ENCODE measurements around the gene ZNF256. TPM values are rescaled to one million over a fixed set of nuclear protein-coding genes. Genes with fewer than 3 reads are reported as not detected.

ZNF256 gene
- total RNA-seq, 1 donor from 2014 or later = 6.3 TPM

DNA sequence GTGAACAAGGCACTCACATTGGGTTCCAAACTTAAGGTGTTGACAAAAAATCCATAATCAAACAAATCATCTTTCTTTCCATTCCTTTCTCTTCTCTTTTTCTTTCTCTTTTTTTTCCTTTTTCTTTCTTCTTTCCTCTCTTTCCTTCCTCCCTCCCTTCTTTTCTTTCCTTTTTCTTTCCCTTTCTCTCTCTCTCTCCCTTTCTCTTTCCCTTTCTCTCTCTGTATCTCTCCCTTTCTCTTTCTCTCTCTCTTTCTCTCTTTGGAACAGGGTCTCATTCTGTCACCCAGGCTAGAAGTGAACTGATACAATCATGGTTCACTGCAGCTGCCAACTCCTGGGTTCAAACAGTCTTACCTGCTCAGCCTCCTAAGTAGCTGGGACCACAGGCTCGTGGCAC, 14.3 kb upstream of the ZNF256 start:
- DNase-seq (ENCODE audit: extremely low spot score, unreplicated experiment) = no peak
- Mint-ChIP-seq H3K27me3 (ENCODE audit: unreplicated experiment) (no peaks in the 10 kb centered on the region), H3K4me1 (ENCODE audit: unreplicated experiment) (no peaks in the 10 kb centered on the region), H3K27ac (ENCODE audit: unreplicated experiment) (no peak overlapping the region), H3K9me3 (ENCODE audit: unreplicated experiment) (peaks cover 26% of the 10 kb centered on the region), H3K4me3 (ENCODE audit: unreplicated experiment) (no peak overlapping the region), H3K36me3 (ENCODE audit: unreplicated experiment) (peaks cover 14% of the 10 kb centered on the region)
- TF ChIP-seq, protein P1, sequence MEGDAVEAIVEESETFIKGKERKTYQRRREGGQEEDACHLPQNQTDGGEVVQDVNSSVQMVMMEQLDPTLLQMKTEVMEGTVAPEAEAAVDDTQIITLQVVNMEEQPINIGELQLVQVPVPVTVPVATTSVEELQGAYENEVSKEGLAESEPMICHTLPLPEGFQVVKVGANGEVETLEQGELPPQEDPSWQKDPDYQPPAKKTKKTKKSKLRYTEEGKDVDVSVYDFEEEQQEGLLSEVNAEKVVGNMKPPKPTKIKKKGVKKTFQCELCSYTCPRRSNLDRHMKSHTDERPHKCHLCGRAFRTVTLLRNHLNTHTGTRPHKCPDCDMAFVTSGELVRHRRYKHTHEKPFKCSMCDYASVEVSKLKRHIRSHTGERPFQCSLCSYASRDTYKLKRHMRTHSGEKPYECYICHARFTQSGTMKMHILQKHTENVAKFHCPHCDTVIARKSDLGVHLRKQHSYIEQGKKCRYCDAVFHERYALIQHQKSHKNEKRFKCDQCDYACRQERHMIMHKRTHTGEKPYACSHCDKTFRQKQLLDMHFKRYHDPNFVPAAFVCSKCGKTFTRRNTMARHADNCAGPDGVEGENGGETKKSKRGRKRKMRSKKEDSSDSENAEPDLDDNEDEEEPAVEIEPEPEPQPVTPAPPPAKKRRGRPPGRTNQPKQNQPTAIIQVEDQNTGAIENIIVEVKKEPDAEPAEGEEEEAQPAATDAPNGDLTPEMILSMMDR (IDR thresholded peaks at IDR 0.05) = no peak

DNA sequence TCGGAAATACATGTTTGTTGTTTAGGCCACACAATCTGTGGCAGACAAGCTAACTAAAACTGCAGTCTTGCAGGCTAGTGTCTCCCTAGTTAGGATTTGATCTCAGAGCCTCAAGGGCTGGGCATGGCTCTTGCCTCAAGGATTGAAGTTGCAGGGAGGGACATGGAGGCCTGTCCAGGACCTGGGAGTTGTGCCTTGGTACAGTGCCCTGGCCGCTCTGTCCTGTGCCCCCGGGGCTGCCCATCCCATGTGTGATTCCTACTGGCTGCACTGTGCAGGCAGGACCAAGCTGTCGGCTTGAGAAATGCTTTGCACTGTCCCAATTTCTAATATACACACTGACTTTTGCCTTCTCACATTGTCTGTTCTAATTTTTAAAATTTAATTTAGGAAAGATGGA, 7.5 kb upstream of the ZNF256 start:
- no peak for DNase-seq (ENCODE audit: extremely low spot score, unreplicated experiment)
- no peak overlapping the region for H3K4me3 Mint-ChIP-seq (ENCODE audit: unreplicated experiment)
- no peaks in the 10 kb centered on the region for H3K27me3 Mint-ChIP-seq (ENCODE audit: unreplicated experiment)
- peaks cover 50% of the 10 kb centered on the region for H3K9me3 Mint-ChIP-seq (ENCODE audit: unreplicated experiment)
- H3K36me3 Mint-ChIP-seq (ENCODE audit: unreplicated experiment) = peaks cover 7% of the 10 kb centered on the region
- H3K27ac Mint-ChIP-seq (ENCODE audit: unreplicated experiment) = no peak overlapping the region
- H3K4me1 Mint-ChIP-seq (ENCODE audit: unreplicated experiment) = no peaks in the 10 kb centered on the region
- TF ChIP-seq, protein P1 (IDR thresholded peaks at IDR 0.05) = no peak

DNA sequence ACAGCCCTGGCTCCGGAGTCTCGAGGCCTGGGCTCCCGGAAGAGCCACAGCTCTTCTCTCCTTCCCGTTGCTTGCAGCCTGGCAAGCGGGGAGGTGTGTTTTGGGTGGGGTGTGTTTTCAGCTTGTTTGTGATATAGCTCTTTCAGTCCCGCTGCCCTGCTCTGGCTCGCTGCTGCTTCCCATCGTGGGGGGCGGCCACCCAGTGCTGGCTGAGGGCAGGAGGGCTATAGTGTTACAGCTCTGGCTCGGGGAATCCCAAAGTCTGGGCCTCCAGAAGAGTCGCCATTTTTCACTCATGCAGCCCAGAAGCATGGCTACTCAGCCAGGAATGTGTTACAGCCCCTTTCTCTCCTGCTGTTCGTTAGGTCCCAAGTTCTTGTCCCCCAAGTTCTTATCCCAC, 2.2 kb upstream of the ZNF256 start:
- TF ChIP-seq, protein P1 (IDR thresholded peaks at IDR 0.05) = no peak
- Mint-ChIP-seq H3K36me3 (ENCODE audit: unreplicated experiment) (peaks cover 15% of the 10 kb centered on the region), H3K9me3 (ENCODE audit: unreplicated experiment) (peaks cover 39% of the 10 kb centered on the region), H3K27ac (ENCODE audit: unreplicated experiment) (no peak overlapping the region), H3K4me1 (ENCODE audit: unreplicated experiment) (peaks cover 15% of the 10 kb centered on the region), H3K27me3 (ENCODE audit: unreplicated experiment) (no peaks in the 10 kb centered on the region), H3K4me3 (ENCODE audit: unreplicated experiment) (no peak overlapping the region)
- no peak for DNase-seq (ENCODE audit: extremely low spot score, unreplicated experiment)

DNA sequence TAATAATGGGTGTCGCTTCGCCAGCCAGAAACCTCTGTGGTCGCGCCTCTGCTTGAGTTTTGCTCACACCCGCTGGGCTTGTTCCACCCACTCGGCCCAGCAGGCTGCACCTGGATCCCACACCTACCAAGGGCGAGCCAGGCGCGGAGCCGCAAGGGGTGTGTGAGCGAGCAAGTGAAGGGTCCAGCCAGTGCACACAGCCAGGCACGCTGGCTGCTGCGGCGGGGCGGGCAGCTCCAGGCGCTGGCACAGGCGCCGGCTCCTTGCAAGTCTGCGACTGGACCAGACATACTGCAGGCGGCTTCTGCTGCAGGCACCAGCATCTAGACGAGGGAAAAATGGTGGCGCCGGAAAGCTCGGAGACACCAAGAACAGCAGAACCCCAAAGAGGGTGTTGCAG, 1.8 kb upstream of the ZNF256 start:
- Mint-ChIP-seq H3K36me3 (ENCODE audit: unreplicated experiment) (peaks cover 15% of the 10 kb centered on the region), H3K4me1 (ENCODE audit: unreplicated experiment) (peaks cover 15% of the 10 kb centered on the region), H3K27me3 (ENCODE audit: unreplicated experiment) (no peaks in the 10 kb centered on the region), H3K4me3 (ENCODE audit: unreplicated experiment) (no peak overlapping the region), H3K9me3 (ENCODE audit: unreplicated experiment) (peaks cover 36% of the 10 kb centered on the region), H3K27ac (ENCODE audit: unreplicated experiment) (no peak overlapping the region)
- DNase-seq (ENCODE audit: extremely low spot score, unreplicated experiment) = no peak
- TF ChIP-seq, protein P1 (IDR thresholded peaks at IDR 0.05) = no peak

DNA sequence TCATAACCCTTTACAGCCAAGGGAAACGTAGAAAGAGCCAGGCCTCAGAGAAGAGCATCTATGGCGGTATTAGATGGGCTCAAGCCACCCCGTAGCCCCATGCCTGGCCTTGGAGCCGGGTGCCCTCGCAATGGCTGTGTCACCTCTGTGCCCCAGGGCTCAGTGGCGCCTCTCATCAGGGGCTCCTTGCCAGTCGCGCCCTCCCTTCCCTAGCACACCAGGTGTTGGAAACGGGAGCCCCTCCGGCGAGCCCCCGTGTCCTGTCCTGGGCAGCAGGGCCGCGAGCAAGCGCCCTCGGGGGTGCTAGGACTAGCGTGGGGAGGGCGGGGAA, 453 bp downstream of the ZNF256 start:
- no peaks in the 10 kb centered on the region for H3K27me3 Mint-ChIP-seq (ENCODE audit: unreplicated experiment)
- H3K9me3 Mint-ChIP-seq (ENCODE audit: unreplicated experiment) = peaks cover 32% of the 10 kb centered on the region
- H3K4me1 Mint-ChIP-seq (ENCODE audit: unreplicated experiment) = peaks cover 15% of the 10 kb centered on the region
- TF ChIP-seq, protein P1 (IDR thresholded peaks at IDR 0.05) = no peak
- peaks cover 38% of the 10 kb centered on the region for H3K36me3 Mint-ChIP-seq (ENCODE audit: unreplicated experiment)
- DNase-seq (ENCODE audit: extremely low spot score, unreplicated experiment) = no peak
- H3K4me3 Mint-ChIP-seq (ENCODE audit: unreplicated experiment) = peak overlapping the region; percentile 95
- peak overlapping the region; percentile 94 for H3K27ac Mint-ChIP-seq (ENCODE audit: unreplicated experiment)
